ENCODE results near the gene PPP2R5D.

PPP2R5D gene

DNA sequence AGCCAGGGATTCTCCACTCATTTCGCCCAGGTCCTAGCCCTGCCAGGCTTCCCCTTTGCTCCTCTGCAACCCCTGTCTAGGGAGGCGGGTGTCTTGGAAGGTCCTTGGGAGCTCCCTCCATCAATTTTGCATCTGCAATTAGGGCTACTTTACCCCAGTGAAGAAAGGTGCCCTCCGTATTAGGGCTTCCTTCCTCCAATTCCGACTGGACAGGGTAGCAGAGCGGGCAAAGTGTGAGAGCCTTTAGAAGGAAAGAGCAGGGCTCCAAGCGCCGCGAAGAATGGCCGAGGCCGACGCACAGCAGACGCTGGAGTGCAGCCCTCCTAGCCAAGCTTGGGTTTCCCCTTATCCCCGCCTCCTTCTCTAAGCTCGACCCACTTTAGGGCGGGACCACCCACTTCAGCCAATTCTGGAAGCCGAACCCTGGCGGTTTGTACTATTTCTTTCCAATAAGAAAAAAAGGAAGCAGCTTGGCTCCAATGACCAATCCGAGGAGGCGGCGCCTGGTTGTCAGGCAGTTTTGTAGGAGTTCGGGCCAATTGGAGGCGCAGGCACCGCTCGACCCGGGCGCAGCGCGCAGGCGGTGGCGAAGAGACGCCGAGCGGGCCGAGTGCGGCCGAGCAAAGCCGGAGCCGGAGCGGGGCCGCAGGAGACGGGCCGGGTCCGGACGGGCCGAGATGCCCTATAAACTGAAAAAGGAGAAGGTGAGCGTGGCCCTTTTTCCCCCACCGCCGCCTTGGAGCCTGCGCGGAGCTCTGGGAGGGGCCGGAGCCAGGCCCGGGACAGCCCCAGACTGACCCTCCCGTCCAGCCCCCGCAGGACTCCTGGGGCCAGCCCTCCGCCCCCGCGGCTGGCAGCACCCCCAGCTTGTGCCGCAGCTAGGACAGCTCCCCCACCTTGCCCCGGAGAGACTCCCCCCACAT is at the start of gene PPP2R5D:
Gene PPP2R5D, plus strand, starts transcription at position 570 of the 923 bp plus-strand sequence. Its CDS starts 108 bp downstream, at position 678.
- no peaks in the 10 kb centered on the region for H3K9me3 ChIP-seq (ENCODE audit: insufficient read depth, low read length)
- DNase-seq (ENCODE audit: low read depth, low spot score) = peak; percentile 96
- TF ChIP-seq ZNF274 (IDR thresholded peaks at IDR 0.05; ENCODE audit: low read depth, low read length) (no peak), SUZ12 (IDR thresholded peaks at IDR 0.05; ENCODE audit: extremely low read depth, insufficient read depth, insufficient read length) (no peak), YY1 (IDR thresholded peaks at IDR 0.05; ENCODE audit: insufficient read depth, insufficient read length) (no peak)
- H3K27me3 ChIP-seq (ENCODE audit: insufficient read depth, insufficient read length) = no peaks in the 10 kb centered on the region
- H3K9ac ChIP-seq (ENCODE audit: insufficient read length, low read depth) = peak within 1 kb of the TSS; percentile 86
- peaks cover 5% of the 10 kb centered on the region for H3K4me1 ChIP-seq (ENCODE audit: insufficient read depth, insufficient read length)
- peaks cover 13% of the 10 kb centered on the region for H3K36me3 ChIP-seq (ENCODE audit: insufficient read depth, insufficient read length, low read length)
- H3K4me3 ChIP-seq (ENCODE audit: insufficient read length, low read depth) = peak within 1 kb of the TSS; percentile 78

GRCh38 chr6:42935322-42935721 is 49.0 kb upstream of the PPP2R5D start:
- no peak for TF ChIP-seq SUZ12 (IDR thresholded peaks at IDR 0.05; ENCODE audit: extremely low read depth, insufficient read depth, insufficient read length)
- H3K4me3 ChIP-seq (ENCODE audit: insufficient read length, low read depth) = no peak overlapping the region
- no peak overlapping the region for H3K9ac ChIP-seq (ENCODE audit: insufficient read length, low read depth)
- H3K4me1 ChIP-seq (ENCODE audit: insufficient read depth, insufficient read length) = peaks cover 3% of the 10 kb centered on the region
- no peak for DNase-seq (ENCODE audit: low read depth, low spot score)
- H3K27me3 ChIP-seq (ENCODE audit: insufficient read depth, insufficient read length) = no peaks in the 10 kb centered on the region
- H3K36me3 ChIP-seq (ENCODE audit: insufficient read depth, insufficient read length, low read length) = peaks cover 72% of the 10 kb centered on the region
- H3K9me3 ChIP-seq (ENCODE audit: insufficient read depth, low read length) = no peaks in the 10 kb centered on the region

DNA sequence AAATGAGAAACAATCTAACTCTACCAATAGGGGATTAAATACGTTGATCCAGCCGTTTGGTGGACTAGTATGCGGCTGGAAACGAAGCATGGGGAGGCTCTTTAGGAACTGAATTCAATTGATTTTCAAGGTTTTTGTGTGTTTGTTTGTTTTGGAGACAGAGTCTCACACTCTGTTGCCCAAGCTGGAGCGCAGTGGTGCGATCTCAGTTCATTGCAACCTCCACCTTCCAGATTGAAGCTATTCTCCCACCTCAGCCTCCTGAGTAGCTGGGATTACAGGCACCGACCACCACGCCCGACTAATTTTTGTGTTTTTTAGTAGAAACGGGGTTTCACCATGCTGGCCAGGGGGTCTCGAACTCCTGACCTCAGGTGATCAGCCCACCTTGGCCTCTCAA is 48.0 kb upstream of the PPP2R5D start:
- peaks cover 3% of the 10 kb centered on the region for H3K4me1 ChIP-seq (ENCODE audit: insufficient read depth, insufficient read length)
- no peak overlapping the region for H3K9ac ChIP-seq (ENCODE audit: insufficient read length, low read depth)
- DNase-seq (ENCODE audit: low read depth, low spot score) = no peak
- H3K9me3 ChIP-seq (ENCODE audit: insufficient read depth, low read length) = no peaks in the 10 kb centered on the region
- TF ChIP-seq SUZ12 (IDR thresholded peaks at IDR 0.05; ENCODE audit: extremely low read depth, insufficient read depth, insufficient read length) (no peak), YY1 (IDR thresholded peaks at IDR 0.05; ENCODE audit: insufficient read depth, insufficient read length) (no peak), ZNF274 (IDR thresholded peaks at IDR 0.05; ENCODE audit: low read depth, low read length) (no peak)
- no peak overlapping the region for H3K4me3 ChIP-seq (ENCODE audit: insufficient read length, low read depth)
- H3K36me3 ChIP-seq (ENCODE audit: insufficient read depth, insufficient read length, low read length) = peaks cover 77% of the 10 kb centered on the region
- H3K27me3 ChIP-seq (ENCODE audit: insufficient read depth, insufficient read length) = no peaks in the 10 kb centered on the region

DNA sequence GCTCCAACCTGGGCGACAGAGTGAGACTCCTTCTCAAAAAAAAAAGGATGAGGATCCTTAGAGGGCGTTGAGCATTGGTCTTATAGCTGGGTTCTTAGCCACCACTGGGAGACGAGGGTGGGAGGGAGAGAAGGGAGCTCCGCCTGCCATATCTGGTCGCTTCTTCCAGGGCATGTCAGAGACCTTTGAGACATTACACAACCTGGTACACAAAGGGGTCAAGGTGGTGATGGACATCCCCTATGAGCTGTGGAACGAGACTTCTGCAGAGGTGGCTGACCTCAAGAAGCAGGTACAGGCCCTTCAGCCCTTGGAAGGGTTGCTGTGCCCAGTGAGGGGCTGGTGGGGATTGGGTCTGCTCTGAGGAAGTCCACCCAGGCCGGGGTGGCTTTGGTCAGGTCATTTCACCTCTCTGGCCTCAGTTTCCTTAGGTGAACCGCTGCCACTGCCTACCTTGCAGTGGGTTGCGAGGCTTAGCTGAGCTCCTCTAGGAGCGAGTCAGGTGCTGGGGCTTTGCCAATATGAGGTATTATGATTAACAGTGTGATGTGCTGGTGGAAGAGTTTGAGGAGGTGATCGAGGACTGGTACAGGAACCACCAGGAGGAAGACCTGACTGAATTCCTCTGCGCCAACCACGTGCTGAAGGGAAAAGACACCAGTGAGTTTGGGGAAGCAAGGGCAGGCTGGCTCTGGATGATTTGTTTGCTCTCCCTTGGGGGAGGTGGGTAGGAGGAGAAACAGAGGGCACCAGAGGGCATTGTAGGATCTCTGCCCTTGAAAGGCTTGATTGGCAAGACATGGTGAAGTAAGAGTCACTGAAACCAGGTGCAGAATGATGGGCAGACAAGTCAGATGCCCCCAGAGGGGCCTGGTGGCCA is 46.6 kb upstream of the PPP2R5D start:
- TF ChIP-seq SUZ12 (IDR thresholded peaks at IDR 0.05; ENCODE audit: extremely low read depth, insufficient read depth, insufficient read length) (no peak), YY1 (IDR thresholded peaks at IDR 0.05; ENCODE audit: insufficient read depth, insufficient read length) (no peak), ZNF274 (IDR thresholded peaks at IDR 0.05; ENCODE audit: low read depth, low read length) (no peak)
- Histone ChIP-seq H3K4me3 (ENCODE audit: insufficient read length, low read depth) (no peak overlapping the region), H3K9ac (ENCODE audit: insufficient read length, low read depth) (no peak overlapping the region), H3K4me1 (ENCODE audit: insufficient read depth, insufficient read length) (no peaks in the 10 kb centered on the region), H3K9me3 (ENCODE audit: insufficient read depth, low read length) (no peaks in the 10 kb centered on the region), H3K36me3 (ENCODE audit: insufficient read depth, insufficient read length, low read length) (peaks cover 68% of the 10 kb centered on the region), H3K27me3 (ENCODE audit: insufficient read depth, insufficient read length) (no peaks in the 10 kb centered on the region)
- DNase-seq (ENCODE audit: low read depth, low spot score) = no peak

DNA sequence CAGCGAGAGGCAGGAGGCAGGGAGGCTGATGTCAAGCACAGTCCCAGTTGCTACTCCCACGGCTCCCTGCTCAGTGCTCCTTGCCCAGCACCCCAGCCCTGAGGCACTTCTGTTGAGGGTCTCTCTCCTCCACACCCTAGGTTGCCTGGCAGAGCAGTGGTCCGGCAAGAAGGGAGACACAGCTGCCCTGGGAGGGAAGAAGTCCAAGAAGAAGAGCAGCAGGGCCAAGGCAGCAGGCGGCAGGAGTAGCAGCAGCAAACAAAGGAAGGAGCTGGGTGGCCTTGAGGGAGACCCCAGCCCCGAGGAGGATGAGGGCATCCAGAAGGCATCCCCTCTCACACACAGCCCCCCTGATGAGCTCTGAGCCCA is 46.0 kb upstream of the PPP2R5D start:
- Histone ChIP-seq H3K4me3 (ENCODE audit: insufficient read length, low read depth) (no peak overlapping the region), H3K9me3 (ENCODE audit: insufficient read depth, low read length) (no peaks in the 10 kb centered on the region), H3K4me1 (ENCODE audit: insufficient read depth, insufficient read length) (no peaks in the 10 kb centered on the region), H3K9ac (ENCODE audit: insufficient read length, low read depth) (no peak overlapping the region), H3K36me3 (ENCODE audit: insufficient read depth, insufficient read length, low read length) (peaks cover 63% of the 10 kb centered on the region), H3K27me3 (ENCODE audit: insufficient read depth, insufficient read length) (no peaks in the 10 kb centered on the region)
- no peak for DNase-seq (ENCODE audit: low read depth, low spot score)
- TF ChIP-seq ZNF274 (IDR thresholded peaks at IDR 0.05; ENCODE audit: low read depth, low read length) = no peak
- no peak for TF ChIP-seq SUZ12 (IDR thresholded peaks at IDR 0.05; ENCODE audit: extremely low read depth, insufficient read depth, insufficient read length)
- no peak for TF ChIP-seq YY1 (IDR thresholded peaks at IDR 0.05; ENCODE audit: insufficient read depth, insufficient read length)

DNA sequence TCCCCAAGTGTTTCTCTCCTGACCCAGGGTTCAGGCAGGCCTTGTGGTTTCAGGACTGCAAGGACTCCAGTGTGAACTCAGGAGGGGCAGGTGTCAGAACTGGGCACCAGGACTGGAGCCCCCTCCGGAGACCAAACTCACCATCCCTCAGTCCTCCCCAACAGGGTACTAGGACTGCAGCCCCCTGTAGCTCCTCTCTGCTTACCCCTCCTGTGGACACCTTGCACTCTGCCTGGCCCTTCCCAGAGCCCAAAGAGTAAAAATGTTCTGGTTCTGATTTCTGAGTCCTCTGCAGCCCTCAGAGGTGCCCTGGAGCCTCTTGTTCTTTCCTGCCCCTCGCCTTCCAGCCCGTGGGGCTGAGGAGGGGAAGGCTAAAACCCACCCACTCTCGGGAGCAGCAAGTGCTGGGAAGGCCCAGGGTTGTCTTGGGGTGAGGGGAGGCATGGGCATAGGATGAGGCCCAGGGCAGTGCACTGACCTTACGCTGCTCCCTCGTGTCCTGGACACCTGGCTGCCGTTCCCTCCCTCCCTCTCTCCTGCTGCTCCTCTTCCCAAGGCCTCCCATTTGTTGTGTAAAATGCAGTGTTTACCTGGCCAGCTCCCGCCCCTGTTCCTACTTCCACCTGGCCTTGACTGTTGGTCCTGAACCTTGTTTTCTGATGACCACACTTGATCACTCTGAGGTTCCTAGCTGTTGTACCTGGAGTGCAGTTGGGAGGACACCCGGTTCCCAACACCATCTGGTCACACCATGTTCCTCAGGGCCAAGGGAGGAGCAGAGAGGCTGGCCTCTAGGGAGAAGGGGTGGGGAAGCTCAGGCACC is 45.2 kb upstream of the PPP2R5D start:
- no peaks in the 10 kb centered on the region for H3K27me3 ChIP-seq (ENCODE audit: insufficient read depth, insufficient read length)
- H3K36me3 ChIP-seq (ENCODE audit: insufficient read depth, insufficient read length, low read length) = peaks cover 61% of the 10 kb centered on the region
- no peaks in the 10 kb centered on the region for H3K9me3 ChIP-seq (ENCODE audit: insufficient read depth, low read length)
- no peak for DNase-seq (ENCODE audit: low read depth, low spot score)
- H3K4me3 ChIP-seq (ENCODE audit: insufficient read length, low read depth) = no peak overlapping the region
- no peaks in the 10 kb centered on the region for H3K4me1 ChIP-seq (ENCODE audit: insufficient read depth, insufficient read length)
- no peak for TF ChIP-seq ZNF274 (IDR thresholded peaks at IDR 0.05; ENCODE audit: low read depth, low read length)
- TF ChIP-seq YY1 (IDR thresholded peaks at IDR 0.05; ENCODE audit: insufficient read depth, insufficient read length) = no peak
- no peak for TF ChIP-seq SUZ12 (IDR thresholded peaks at IDR 0.05; ENCODE audit: extremely low read depth, insufficient read depth, insufficient read length)
- H3K9ac ChIP-seq (ENCODE audit: insufficient read length, low read depth) = peak overlapping the region; percentile 10

Measured in NT2/D1 (cell line).